GM12874 (cell line): ENCODE measurements around the gene RNU5D-1.

Experiments used
- CTCF ChIP-seq: IDR thresholded peaks from 2 replicates; pipeline ENCODE4 v1.5.1; 2011; ENCODE audit warnings: low read depth, mild to moderate bottlenecking, control low read depth, low read length, moderate library complexity; ENCODE audit not compliant: insufficient read depth

The RNU5D-1 gene

GRCh38 chr1:44723496-44724295, 7.3 kb downstream of the RNU5D-1 start:
- TF ChIP-seq CTCF: no peak

- TF ChIP-seq CTCF: no peak
Measured at GRCh38 chr1:44723064-44723463, 7.9 kb downstream of the RNU5D-1 start.

GRCh38 chr1:44721485-44722361, 9.2 kb downstream of the RNU5D-1 start:
- TF ChIP-seq CTCF: no peak

- TF ChIP-seq CTCF: no peak
Measured at GRCh38 chr1:44720281-44720680, 10.7 kb downstream of the RNU5D-1 start.

- TF ChIP-seq CTCF: no peak
Measured at GRCh38 chr1:44719318-44719717, 11.7 kb downstream of the RNU5D-1 start.

GRCh38 chr1:44718091-44718490, 12.9 kb downstream of the RNU5D-1 start:
- no peak for TF ChIP-seq CTCF

GRCh38 chr1:44717653-44718052, 13.3 kb downstream of the RNU5D-1 start:
- TF ChIP-seq CTCF: no peak
